OCI-LY1 (cell line): ENCODE measurements around the gene RBM15B.

Experiments used
- H2AFZ ChIP-seq: fragments of 200-600 bp; sonication (generic), shearing (Covaris generic); 2 replicates; pipeline ENCODE4 v1.6.0; 2014; ENCODE audit warnings: antibody characterized with exemption, mild to moderate bottlenecking, low read length
- H3F3A ChIP-seq: fragments of 200-600 bp; sonication (generic), shearing (Covaris generic); 2 replicates; pipeline ENCODE4 v1.6.0; 2014; ENCODE audit warnings: mild to moderate bottlenecking, antibody characterized with exemption, low read length, moderate library complexity; ENCODE audit not compliant: insufficient read depth
- H3K27ac ChIP-seq: fragments of 200-600 bp; sonication (generic); 2 replicates; pipeline ENCODE4 v1.5.1; 2014; ENCODE audit warnings: low read length, mixed run types, mild to moderate bottlenecking, low read depth; ENCODE audit not compliant: poor library complexity, severe bottlenecking
- H3K27me3 ChIP-seq: fragments of 200-600 bp; sonication (generic); 2 replicates; pipeline ENCODE4 v1.6.0; 2014; ENCODE audit warnings: antibody characterized with exemption, mild to moderate bottlenecking, low read length, moderate library complexity; ENCODE audit not compliant: insufficient read depth
- H3K36me3 ChIP-seq: fragments of 200-600 bp; sonication (generic); 2 replicates; pipeline ENCODE4 v1.6.1; 2014; ENCODE audit warnings: mild to moderate bottlenecking, antibody characterized with exemption, low read length, moderate library complexity, mixed read lengths; ENCODE audit not compliant: insufficient read depth
- H3K4me1 ChIP-seq: fragments of 200-600 bp; sonication (generic); 2 replicates; pipeline ENCODE4 v1.5.1; 2014; ENCODE audit warnings: mild to moderate bottlenecking, low read length, moderate library complexity; ENCODE audit not compliant: insufficient read depth, severe bottlenecking
- H3K4me2 ChIP-seq: fragments of 200-600 bp; sonication (generic), shearing (Covaris generic); 2 replicates; pipeline ENCODE4 v1.6.1; 2014; ENCODE audit warnings: low read length
- H3K4me3 ChIP-seq: fragments of 200-600 bp; sonication (generic); 2 replicates; pipeline ENCODE4 v1.5.1; 2014; ENCODE audit warnings: low read length, low read depth, mild to moderate bottlenecking, mixed read lengths; ENCODE audit not compliant: poor library complexity, severe bottlenecking
- H3K79me2 ChIP-seq: fragments of 200-600 bp; shearing (Covaris generic); 2 replicates; pipeline ENCODE4 v1.6.1; 2016; ENCODE audit warnings: mixed run types, low read length, mixed read lengths; ENCODE audit not compliant: insufficient read depth
- H3K9ac ChIP-seq: fragments of 200-600 bp; sonication (generic), shearing (Covaris generic); 2 replicates; pipeline ENCODE4 v1.6.1; 2014; ENCODE audit warnings: mild to moderate bottlenecking, low read length, mixed read lengths
- H3K9me2 ChIP-seq: fragments of 200-600 bp; sonication (generic), shearing (Covaris generic); 2 replicates; pipeline ENCODE4 v1.6.1; 2014; ENCODE audit warnings: low read depth, mild to moderate bottlenecking, low read length, mixed read lengths
- H3K9me3 ChIP-seq: fragments of 200-600 bp; shearing (Covaris generic); 2 replicates; pipeline ENCODE4 v1.6.1; 2014; ENCODE audit warnings: low read length, mixed read lengths
- H4K20me1 ChIP-seq: fragments of 200-600 bp; sonication (generic), shearing (Covaris generic); 2 replicates; pipeline ENCODE4 v1.6.0; 2016; ENCODE audit warnings: mild to moderate bottlenecking, low read length; ENCODE audit not compliant: insufficient read depth
- CTCF ChIP-seq: fragments of 200-600 bp; sonication (generic), shearing (Covaris generic); IDR thresholded peaks from 2 replicates; pipeline ENCODE4 v1.5.1; 2017; ENCODE audit warnings: mild to moderate bottlenecking, antibody characterized with exemption, low read length, moderate library complexity, mixed read lengths
- EZH2 ChIP-seq: fragments of 200-600 bp; sonication (generic), shearing (Covaris generic); IDR thresholded peaks from 2 replicates; pipeline ENCODE4 v1.8.0; 2017; ENCODE audit warnings: borderline replicate concordance, mixed run types, mild to moderate bottlenecking, antibody characterized with exemption, low read length, moderate library complexity, mixed read lengths

The RBM15B gene

GRCh38 chr3:51397392-51397791, 6.3 kb downstream of the RBM15B start:
- H3K27ac ChIP-seq = no peak overlapping the region
- peaks cover 11% of the 10 kb centered on the region for H3K79me2 ChIP-seq
- TF ChIP-seq CTCF = no peak
- TF ChIP-seq EZH2 = no peak
- peaks cover 77% of the 10 kb centered on the region for H3K36me3 ChIP-seq
- no peaks in the 10 kb centered on the region; the same call in 1 of the 2 replicates for H3K9me3 ChIP-seq
- no peaks in the 10 kb centered on the region for H3K27me3 ChIP-seq
- H2AFZ ChIP-seq = no peak overlapping the region
- H3K4me2 ChIP-seq = no peak overlapping the region
- no peak overlapping the region for H3K4me3 ChIP-seq
- no peaks in the 10 kb centered on the region for H3K9me2 ChIP-seq
- H3K4me1 ChIP-seq = peaks cover 41% of the 10 kb centered on the region
- no peaks in the 10 kb centered on the region for H4K20me1 ChIP-seq
- H3K9ac ChIP-seq = no peak overlapping the region
- no peaks in the 10 kb centered on the region for H3F3A ChIP-seq

GRCh38 chr3:51398595-51399310, 7.7 kb downstream of the RBM15B start:
- Histone ChIP-seq H3K9ac (no peak overlapping the region), H3K79me2 (peaks cover 7% of the 10 kb centered on the region; the same call in 1 of the 2 replicates)
- TF ChIP-seq CTCF (no peak), EZH2 (no peak)

GRCh38 chr3:51400166-51400565, 9.1 kb downstream of the RBM15B start:
- TF ChIP-seq CTCF = no peak
- Histone ChIP-seq H3K36me3 (peaks cover 73% of the 10 kb centered on the region), H4K20me1 (no peaks in the 10 kb centered on the region)

More at GRCh38 chr3:51398595-51399310, 7.7 kb downstream of the RBM15B start:
- peaks cover 75% of the 10 kb centered on the region for H3K36me3 ChIP-seq
- no peaks in the 10 kb centered on the region for H4K20me1 ChIP-seq
- H2AFZ ChIP-seq = no peak overlapping the region
- H3K27ac ChIP-seq = no peak overlapping the region
- H3K27me3 ChIP-seq = no peaks in the 10 kb centered on the region
- H3K4me3 ChIP-seq = no peak overlapping the region
- no peaks in the 10 kb centered on the region for H3F3A ChIP-seq
- peaks cover 28% of the 10 kb centered on the region for H3K4me1 ChIP-seq
- H3K9me3 ChIP-seq = no peaks in the 10 kb centered on the region
- H3K9me2 ChIP-seq = no peaks in the 10 kb centered on the region
- no peak overlapping the region for H3K4me2 ChIP-seq

More at GRCh38 chr3:51400166-51400565, 9.1 kb downstream of the RBM15B start:
- Histone ChIP-seq H2AFZ (no peak overlapping the region), H3K27me3 (no peaks in the 10 kb centered on the region), H3K4me3 (no peak overlapping the region), H3F3A (no peaks in the 10 kb centered on the region), H3K9me3 (no peaks in the 10 kb centered on the region), H3K4me1 (peaks cover 14% of the 10 kb centered on the region), H3K4me2 (no peak overlapping the region), H3K9me2 (no peaks in the 10 kb centered on the region), H3K9ac (no peak overlapping the region), H3K79me2 (no peaks in the 10 kb centered on the region; the same call in 1 of the 2 replicates), H3K27ac (no peak overlapping the region)
